ENCODE results near the gene HSPA4L.

GRCh38 chr4:127844601-127845116 lies 62.5 kb downstream of the HSPA4L start:
- no peak for TF ChIP-seq CTCF (IDR thresholded peaks at IDR 0.05)
- no peak for TF ChIP-seq EP300 (IDR thresholded peaks at IDR 0.05)
- no peak for TF ChIP-seq POLR2A (IDR thresholded peaks at IDR 0.05; ENCODE audit: low read depth)
- no peak for TF ChIP-seq POLR2AphosphoS5 (IDR thresholded peaks at IDR 0.05)
